ENCODE data around the gene SLC26A3. TPM values are rescaled to one million over a fixed set of nuclear protein-coding genes. Genes with fewer than 3 reads are reported as not detected.

The SLC26A3 gene
- total and polyA plus RNA-seq, 4 donors: under 0.01 to 0.49 (median 0.14) TPM

GRCh38 chr7:107789647-107790046 lies 13.4 kb downstream of the SLC26A3 start:
- DNase-seq (ENCODE audit: low spot score): no peak
- no peak for TF ChIP-seq GABPA (IDR thresholded peaks at IDR 0.05 in 1 of 2, conservative IDR thresholded peaks at IDR 0.05 in 1 of 2)
- TF ChIP-seq RXRA (IDR thresholded peaks at IDR 0.05): no peak
- Histone ChIP-seq H3K27ac (ENCODE audit: low read depth in 1 of 2, low read length in 2 of 2) (no peak overlapping the region), H3K36me3 (ENCODE audit: control insufficient read depth in 4 of 4, insufficient read depth in 3 of 4, low read depth in 1 of 4, low read length in 3 of 4) (no peaks in the 10 kb centered on the region), H3K4me1 (ENCODE audit: control insufficient read depth in 4 of 4, insufficient read depth in 4 of 4, low read length in 3 of 4) (no peaks in the 10 kb centered on the region), H3K9me3 (ENCODE audit: control insufficient read depth in 4 of 4, low read length in 3 of 4) (no peaks in the 10 kb centered on the region), H3K9ac (ENCODE audit: low read depth in 1 of 2, low read length in 2 of 2) (no peak overlapping the region), H3K27me3 (ENCODE audit: control insufficient read depth in 4 of 4, insufficient read depth in 4 of 4, low read length in 3 of 4) (no peaks in the 10 kb centered on the region), H3K4me3 (ENCODE audit: low read depth in 1 of 3, low read length in 3 of 3) (no peak overlapping the region)
- WGBS: 96% methylated on average over 6 of the region's 6 CpGs

- Histone ChIP-seq H3K9ac (ENCODE audit: low read depth in 1 of 2, low read length in 2 of 2) (no peak overlapping the region), H3K9me3 (ENCODE audit: control insufficient read depth in 4 of 4, low read length in 3 of 4) (no peaks in the 10 kb centered on the region), H3K27me3 (ENCODE audit: control insufficient read depth in 4 of 4, insufficient read depth in 4 of 4, low read length in 3 of 4) (no peaks in the 10 kb centered on the region), H3K27ac (ENCODE audit: low read depth in 1 of 2, low read length in 2 of 2) (no peak overlapping the region), H3K36me3 (ENCODE audit: control insufficient read depth in 4 of 4, insufficient read depth in 3 of 4, low read depth in 1 of 4, low read length in 3 of 4) (no peaks in the 10 kb centered on the region), H3K4me1 (ENCODE audit: control insufficient read depth in 4 of 4, insufficient read depth in 4 of 4, low read length in 3 of 4) (no peaks in the 10 kb centered on the region), H3K4me3 (ENCODE audit: low read depth in 1 of 3, low read length in 3 of 3) (no peak overlapping the region)
- DNase-seq (ENCODE audit: low spot score): no peak
- WGBS: 79% methylated on average over 3 of the region's 3 CpGs
- no peak for TF ChIP-seq RXRA (IDR thresholded peaks at IDR 0.05)
- TF ChIP-seq MAX (IDR thresholded peaks at IDR 0.05): no peak
- TF ChIP-seq EGR1 (IDR thresholded peaks at IDR 0.05; ENCODE audit: low read depth in 2 of 2): no peak
- no peak for TF ChIP-seq FOXA2 (IDR thresholded peaks at IDR 0.05)
- TF ChIP-seq NR2F2 (IDR thresholded peaks at IDR 0.05): no peak
- no peak for TF ChIP-seq CTCF (IDR thresholded peaks at IDR 0.05; ENCODE audit: low read depth, low read length, missing input control)
Measured at GRCh38 chr7:107788662-107789061, 14.4 kb downstream of the SLC26A3 start.

- Histone ChIP-seq H3K4me1 (ENCODE audit: control insufficient read depth in 4 of 4, insufficient read depth in 4 of 4, low read length in 3 of 4) (no peaks in the 10 kb centered on the region), H3K36me3 (ENCODE audit: control insufficient read depth in 4 of 4, insufficient read depth in 3 of 4, low read depth in 1 of 4, low read length in 3 of 4) (no peaks in the 10 kb centered on the region), H3K4me3 (ENCODE audit: low read depth in 1 of 3, low read length in 3 of 3) (no peak overlapping the region), H3K9me3 (ENCODE audit: control insufficient read depth in 4 of 4, low read length in 3 of 4) (no peaks in the 10 kb centered on the region), H3K27me3 (ENCODE audit: control insufficient read depth in 4 of 4, insufficient read depth in 4 of 4, low read length in 3 of 4) (no peaks in the 10 kb centered on the region), H3K27ac (ENCODE audit: low read depth in 1 of 2, low read length in 2 of 2) (no peak overlapping the region), H3K9ac (ENCODE audit: low read depth in 1 of 2, low read length in 2 of 2) (no peak overlapping the region)
- DNase-seq (ENCODE audit: low spot score): no peak
- WGBS: 94% methylated on average over 1 of the region's 1 CpG
- no peak for TF ChIP-seq FOXA2 (IDR thresholded peaks at IDR 0.05)
- TF ChIP-seq MAX (IDR thresholded peaks at IDR 0.05): no peak
- TF ChIP-seq RXRA (IDR thresholded peaks at IDR 0.05): no peak
- TF ChIP-seq ATF3 (IDR thresholded peaks at IDR 0.05): no peak
- no peak for TF ChIP-seq YY1 (IDR thresholded peaks at IDR 0.05)
- no peak for TF ChIP-seq FOXA1 (IDR thresholded peaks at IDR 0.05)
- no peak for TF ChIP-seq EGR1 (IDR thresholded peaks at IDR 0.05; ENCODE audit: low read depth in 2 of 2)
- TF ChIP-seq REST (IDR thresholded peaks at IDR 0.05): no peak
Measured at GRCh38 chr7:107788216-107788615, 14.8 kb downstream of the SLC26A3 start.
